Smooth muscle cell (in vitro differentiated cells): ENCODE data around the gene IL31RA. TPM values are rescaled to one million over a fixed set of nuclear protein-coding genes. Genes with fewer than 3 reads are reported as not detected.

Source experiments
- polyA plus RNA-seq: library from polyadenylated mRNA; unstranded; fragments of >200 nt; fragmentation: Nextera tagmentation; extraction: Ambion mirVana; gene quantifications from 2 replicates; pipeline ENCODE4 v1.2.1, GENCODE V29; 2016
- small RNA-seq: library from RNA; depleted of rRNA; stranded (forward); fragments of <200 nt; gene quantifications from one replicate; pipeline ENCODE3, GENCODE V24; 2014
- total RNA-seq: library from RNA; depleted of rRNA; stranded (reverse); fragments of >200 nt; gene quantifications from 2 replicates; pipeline ENCODE4 v1.2.3, GENCODE V29; 2014

Gene IL31RA
- total and polyA plus RNA-seq, 2 experiments from 2014 or later = 0.67 to 2.2 TPM

Small RNAs within 50 kb of the gene (small RNA-seq; reads per million reads assigned to genes)
- gene AC016596.1 = not detected

Other genes starting within 250 kb of the IL31RA start
- 41.0 and 43.9 TPM in 2 replicates for gene SLC38A9, start 139.0 kb upstream of the IL31RA start, total RNA-seq
- gene SLC38A9, start 139.0 kb upstream of the IL31RA start, polyA plus RNA-seq = 19.8 and 20.8 TPM in 2 replicates
- 0.09 TPM in 1 of 2 replicates, not detected in the other for gene DDX4, start 113.3 kb upstream of the IL31RA start, total RNA-seq
- gene DDX4, start 113.3 kb upstream of the IL31RA start, polyA plus RNA-seq = not detected in 2 replicates
- gene IL6ST, start 143.6 kb downstream of the IL31RA start, total RNA-seq = 1,401 and 1,456 TPM in 2 replicates
- 555 and 672 TPM in 2 replicates for gene IL6ST, start 143.6 kb downstream of the IL31RA start, polyA plus RNA-seq